H9 (cell line): ENCODE results near the gene RUNX1. TPM values are rescaled to one million over a fixed set of nuclear protein-coding genes. Genes with fewer than 3 reads are reported as not detected.

Experiments used
- DNase-seq: peaks from one replicate; pipeline ENCODE4 v3.0.0-alpha.2; 2017
- H2AFZ ChIP-seq: one replicate; pipeline ENCODE4 v1.6.1; 2013; ENCODE audit warnings: mild to moderate bottlenecking, low read length, control low read depth, moderate library complexity
- H2AK5ac ChIP-seq: 2 replicates; pipeline ENCODE4 v1.6.1; 2013; ENCODE audit warnings: low read length, control low read depth, mixed read lengths; ENCODE audit not compliant: insufficient read length
- H2BK120ac ChIP-seq: one replicate; pipeline ENCODE4 v1.6.1; 2013; ENCODE audit warnings: low read depth, mild to moderate bottlenecking, low read length, control low read depth, inconsistent platforms; ENCODE audit not compliant: poor library complexity, severe bottlenecking
- H2BK12ac ChIP-seq: 2 replicates; pipeline ENCODE4 v1.6.1; 2013; ENCODE audit warnings: low read length, control low read depth, mixed read lengths, low read depth; ENCODE audit not compliant: insufficient read length
- H2BK15ac ChIP-seq: 2 replicates; pipeline ENCODE4 v1.6.1; 2013; ENCODE audit warnings: low read depth, low read length, control low read depth
- H2BK20ac ChIP-seq: one replicate; pipeline ENCODE4 v1.6.1; 2013; ENCODE audit warnings: low read depth, mild to moderate bottlenecking, low read length, control low read depth, inconsistent platforms; ENCODE audit not compliant: poor library complexity, severe bottlenecking
- H2BK5ac ChIP-seq: 2 replicates; pipeline ENCODE4 v1.6.1; 2013; ENCODE audit warnings: low read length, control low read depth, mixed read lengths; ENCODE audit not compliant: insufficient read length
- H3K14ac ChIP-seq: 2 replicates; pipeline ENCODE4 v1.6.1; 2013; ENCODE audit warnings: low read length, control low read depth; ENCODE audit not compliant: insufficient read depth
- H3K18ac ChIP-seq: 2 replicates; pipeline ENCODE4 v1.6.1; 2013; ENCODE audit warnings: low read depth, mild to moderate bottlenecking, mixed read lengths, low read length, control low read depth; ENCODE audit not compliant: insufficient read length
- H3K23ac ChIP-seq: 2 replicates; pipeline ENCODE4 v1.6.1; 2013; ENCODE audit warnings: low read length, control low read depth, mixed read lengths, low read depth; ENCODE audit not compliant: insufficient read length
- H3K23me2 ChIP-seq: 2 replicates; pipeline ENCODE4 v1.6.1; 2013; ENCODE audit warnings: low read depth, mild to moderate bottlenecking, mixed read lengths, low read length, control low read depth; ENCODE audit not compliant: insufficient read length, poor library complexity, severe bottlenecking
- H3K27ac ChIP-seq: 2 replicates; pipeline ENCODE4 v1.5.1; 2013; ENCODE audit warnings: low read length, control low read depth, mixed read lengths, low read depth; ENCODE audit not compliant: insufficient read length
- H3K27me3 ChIP-seq: 2 replicates; pipeline ENCODE4 v1.6.1; 2013; ENCODE audit warnings: low read length, control low read depth, inconsistent platforms; ENCODE audit not compliant: insufficient read depth
- H3K4ac ChIP-seq: 2 replicates; pipeline ENCODE4 v1.6.1; 2013; ENCODE audit warnings: low read depth, mild to moderate bottlenecking, control low read depth, inconsistent platforms, low read length, moderate library complexity
- H3K4me1 ChIP-seq: 2 replicates; pipeline ENCODE4 v1.6.1; 2013; ENCODE audit warnings: low read length, control low read depth, inconsistent platforms; ENCODE audit not compliant: insufficient read depth
- H3K4me2 ChIP-seq: 2 replicates; pipeline ENCODE4 v1.6.1; 2013; ENCODE audit warnings: low read length, control low read depth, mixed read lengths; ENCODE audit not compliant: insufficient read length, insufficient read depth
- H3K56ac ChIP-seq: 2 replicates; pipeline ENCODE4 v1.6.1; 2013; ENCODE audit warnings: low read depth, mild to moderate bottlenecking, mixed read lengths, low read length, control low read depth; ENCODE audit not compliant: insufficient read length
- H3K79me1 ChIP-seq: 2 replicates; pipeline ENCODE4 v1.6.1; 2013; ENCODE audit warnings: low read depth, mild to moderate bottlenecking, moderate library complexity, low read length, control low read depth, inconsistent platforms; ENCODE audit not compliant: insufficient read depth, poor library complexity, severe bottlenecking
- H3K79me2 ChIP-seq: 2 replicates; pipeline ENCODE4 v1.6.1; 2013; ENCODE audit warnings: low read length, control low read depth, inconsistent platforms; ENCODE audit not compliant: insufficient read depth
- H3K9ac ChIP-seq: 2 replicates; pipeline ENCODE4 v1.6.1; 2013; ENCODE audit warnings: low read length, control low read depth, mixed read lengths; ENCODE audit not compliant: insufficient read length; ENCODE audit errors: extremely low read depth
- H3K9me3 ChIP-seq: one replicate; pipeline ENCODE4 v1.6.1; 2013; ENCODE audit warnings: low read depth, low read length, inconsistent platforms; ENCODE audit not compliant: control insufficient read depth
- H3T11ph ChIP-seq: one replicate; pipeline ENCODE4 v1.6.1; 2013; ENCODE audit warnings: mild to moderate bottlenecking, low read length, control low read depth, inconsistent platforms
- H4K20me1 ChIP-seq: one replicate; pipeline ENCODE4 v1.6.1; 2013; ENCODE audit not compliant: control insufficient read depth, insufficient read length, insufficient read depth
- H4K5ac ChIP-seq: 2 replicates; pipeline ENCODE4 v1.6.1; 2013; ENCODE audit warnings: low read depth, mild to moderate bottlenecking, mixed read lengths, low read length, control low read depth; ENCODE audit not compliant: insufficient read length
- H4K8ac ChIP-seq: replicated peaks from 2 replicates; pipeline ENCODE4 v1.6.1; 2013; ENCODE audit warnings: low read length, control low read depth, mixed read lengths, low read depth; ENCODE audit not compliant: insufficient read length
- H4K91ac ChIP-seq: 2 replicates; pipeline ENCODE4 v1.6.1; 2013; ENCODE audit warnings: low read depth, mild to moderate bottlenecking, moderate library complexity, mixed read lengths, low read length, control low read depth; ENCODE audit not compliant: insufficient read length
- H3K27ac Mint-ChIP-seq, 3 experiments: 2 replicates in 2 of 3; 3 replicates in 1 of 3; pipeline ENCODE4 v1.8.0; 2020 to 2021; ENCODE audit warnings: mixed read lengths in 3 of 3, mild to moderate bottlenecking in 1 of 3, moderate library complexity in 1 of 3
- H3K27me3 Mint-ChIP-seq: 2 replicates; pipeline ENCODE4 v1.8.0; 2021; ENCODE audit warnings: low read depth, mild to moderate bottlenecking, moderate library complexity, mixed read lengths
- H3K36me3 Mint-ChIP-seq, 3 experiments: 2 replicates in 2 of 3; 3 replicates in 1 of 3; pipeline ENCODE4 v1.8.0; 2020 to 2021; ENCODE audit warnings: low read depth in 3 of 3, mixed read lengths in 3 of 3; ENCODE audit not compliant: insufficient read depth in 1 of 3
- H3K4me1 Mint-ChIP-seq, 2 experiments: 2 replicates each; pipeline ENCODE4 v1.8.0; 2020; ENCODE audit warnings: mixed read lengths in 2 of 2
- H3K4me3 Mint-ChIP-seq, 2 experiments: 2 replicates in 1 of 2; 3 replicates in 1 of 2; pipeline ENCODE4 v1.8.0; 2020 to 2021; ENCODE audit warnings: mild to moderate bottlenecking in 2 of 2, mixed read lengths in 2 of 2, moderate library complexity in 1 of 2
- H3K9me3 Mint-ChIP-seq, 2 experiments: 2 replicates in 1 of 2; 3 replicates in 1 of 2; pipeline ENCODE4 v1.8.0; 2020; ENCODE audit warnings: mild to moderate bottlenecking in 2 of 2, mixed read lengths in 2 of 2, moderate library complexity in 1 of 2
- CTCF ChIP-seq: fragments of 200-600 bp; sonication (generic); conservative IDR thresholded peaks from 3 replicates; pipeline ENCODE4 v1.8.0; 2021; ENCODE audit warnings: antibody characterized with exemption, mild to moderate bottlenecking
- whole genome bisulfite sequencing: extraction: QIAGEN DNeasy Blood & Tissue Kit; methylation state at CpG from one replicate; pipeline ENCODE4 v1.1.7; 2013; ENCODE audit warnings: missing lambda C conversion rate, low lambda C conversion rate, mixed read lengths; ENCODE audit not compliant: insufficient read length; ENCODE audit errors: extremely low coverage; 5-methylcytosine and 5-hydroxymethylcytosine counted together
- total RNA-seq: library from RNA; stranded (reverse); gene quantifications from 2 replicates; pipeline ENCODE4 v1.2.1, GENCODE V29; 2021

Gene RUNX1
- total RNA-seq, 1 experiment from 2014 or later: 0.72 TPM

- no peak overlapping the region for H2BK120ac ChIP-seq
- no peak overlapping the region for H4K91ac ChIP-seq
- H2BK12ac ChIP-seq: no peak overlapping the region
- no peak overlapping the region for H3K4ac ChIP-seq
- H3K36me3 Mint-ChIP-seq: no peaks in the 10 kb centered on the region
- no peak overlapping the region for H2AK5ac ChIP-seq
- no peak for TF ChIP-seq CTCF
- H3K4me2 ChIP-seq: no peak overlapping the region
- H2BK5ac ChIP-seq: no peak overlapping the region
- H2AFZ ChIP-seq: no peak overlapping the region
- no peaks in the 10 kb centered on the region; the same call in 1 of the 2 replicates for H3K4me1 ChIP-seq
- peaks cover 39 to 45% of the 10 kb centered on the region in 2 experiments for H3K4me1 Mint-ChIP-seq
- H3K18ac ChIP-seq: no peak overlapping the region
- H3K79me2 ChIP-seq: no peaks in the 10 kb centered on the region
- no peak overlapping the region for H3K14ac ChIP-seq
- no peaks in the 10 kb centered on the region for H3K9me3 ChIP-seq
- no CpG with 5 or more reads among the region's 12 CpGs for WGBS
- no peak overlapping the region for H4K5ac ChIP-seq
- no peaks in the 10 kb centered on the region for H4K20me1 ChIP-seq
- H3K79me1 ChIP-seq: no peaks in the 10 kb centered on the region
- DNase-seq: no peak
- H3K27me3 ChIP-seq: no peaks in the 10 kb centered on the region
- no peak overlapping the region for H3K23ac ChIP-seq
- no peak overlapping the region for H3K56ac ChIP-seq
- no peak overlapping the region for H3K27ac Mint-ChIP-seq
- H3K23me2 ChIP-seq: no peaks in the 10 kb centered on the region
- H3T11ph ChIP-seq: no peak overlapping the region
- H3K27me3 Mint-ChIP-seq: peaks cover 27% of the 10 kb centered on the region
- H4K8ac ChIP-seq: no peak overlapping the region
- H3K9me3 Mint-ChIP-seq: no peaks in the 10 kb centered on the region
- H2BK20ac ChIP-seq: peak overlapping the region; percentile 29
- no peak overlapping the region for H3K4me3 Mint-ChIP-seq
- H2BK15ac ChIP-seq: no peak overlapping the region
- H3K27ac ChIP-seq: no peak overlapping the region
- no peak overlapping the region for H3K9ac ChIP-seq
Measured at GRCh38 chr21:34844013-34844923, 204.8 kb downstream of the RUNX1 start.
